Chondrocyte (in vitro differentiated cells): Measurements from ENCODE around the gene USF2. TPM values are rescaled to one million over a fixed set of nuclear protein-coding genes. Genes with fewer than 3 reads are reported as not detected.

Source experiments
- DNase-seq: peaks from one replicate; pipeline ENCODE4 v3.0.0; 2021; ENCODE audit warnings: mixed read lengths, low spot score
- H3K27ac Mint-ChIP-seq: one replicate; pipeline ENCODE4 v1.8.0; 2021; ENCODE audit warnings: mild to moderate bottlenecking, moderate library complexity, mixed read lengths; ENCODE audit not compliant: unreplicated experiment
- H3K27me3 Mint-ChIP-seq: 2 replicates; pipeline ENCODE4 v1.8.0; 2021; ENCODE audit warnings: low read depth, mixed read lengths
- H3K36me3 Mint-ChIP-seq: 2 replicates; pipeline ENCODE4 v1.8.0; 2021; ENCODE audit warnings: low read depth, mixed read lengths
- H3K4me1 Mint-ChIP-seq: 2 replicates; pipeline ENCODE4 v1.8.0; 2021; ENCODE audit warnings: low read depth, mild to moderate bottlenecking, mixed read lengths
- H3K4me3 Mint-ChIP-seq: one replicate; pipeline ENCODE4 v1.8.0; 2021; ENCODE audit warnings: mild to moderate bottlenecking, moderate library complexity, mixed read lengths; ENCODE audit not compliant: unreplicated experiment
- H3K9me3 Mint-ChIP-seq: 2 replicates; pipeline ENCODE4 v1.8.0; 2021; ENCODE audit warnings: low read depth, mixed read lengths
- CTCF ChIP-seq: fragments of 200-600 bp; sonication (generic); IDR thresholded peaks from 2 replicates; pipeline ENCODE4 v1.5.0; 2021; ENCODE audit warnings: antibody characterized with exemption, mild to moderate bottlenecking, moderate library complexity
- total RNA-seq: library from RNA; stranded (reverse); gene quantifications from 3 replicates; pipeline ENCODE4 v1.2.1, GENCODE V29; 2021

The USF2 gene
- total RNA-seq, 1 donor from 2014 or later = 86.1 TPM

DNA sequence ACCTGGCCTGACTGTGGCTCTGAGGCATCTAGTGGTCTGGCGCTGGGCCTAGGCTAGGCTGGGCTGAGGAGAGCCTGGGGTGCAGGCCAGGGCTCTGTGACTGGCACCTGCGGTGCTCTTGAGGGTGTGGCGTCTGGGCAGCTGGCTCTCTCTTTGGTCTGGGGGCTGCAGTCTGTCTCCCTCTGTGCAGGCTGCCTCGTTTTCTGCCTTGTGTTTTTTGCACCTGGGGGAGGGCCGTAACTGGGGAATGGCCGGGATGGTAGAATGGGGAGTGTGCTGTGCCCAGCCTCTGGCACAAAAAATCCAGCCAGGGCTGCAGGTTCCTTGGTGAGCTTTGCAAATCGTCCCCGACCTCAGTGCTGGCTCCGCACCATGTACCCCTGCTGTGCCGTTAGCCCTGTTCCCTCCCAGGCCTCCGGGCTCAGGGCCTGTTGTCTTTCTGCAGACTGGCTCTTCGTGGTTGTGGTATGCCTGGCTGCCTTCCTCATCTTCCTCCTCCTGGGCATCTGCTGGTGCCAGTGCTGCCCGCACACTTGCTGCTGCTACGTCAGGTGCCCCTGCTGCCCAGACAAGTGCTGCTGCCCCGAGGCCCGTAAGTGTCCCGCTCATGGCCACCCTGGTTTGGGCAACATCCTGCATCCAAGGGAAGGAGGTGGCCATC is 6.5 kb upstream of the USF2 start:
- no peaks in the 10 kb centered on the region for H3K9me3 Mint-ChIP-seq
- peak; percentile 75 for DNase-seq
- H3K36me3 Mint-ChIP-seq = peaks cover 4% of the 10 kb centered on the region
- TF ChIP-seq CTCF = no peak
- H3K4me1 Mint-ChIP-seq = peaks cover 5% of the 10 kb centered on the region
- no peak overlapping the region for H3K27ac Mint-ChIP-seq
- no peak overlapping the region for H3K4me3 Mint-ChIP-seq
- H3K27me3 Mint-ChIP-seq = no peaks in the 10 kb centered on the region

- peaks cover 4% of the 10 kb centered on the region for H3K36me3 Mint-ChIP-seq
- H3K27me3 Mint-ChIP-seq = no peaks in the 10 kb centered on the region
- H3K27ac Mint-ChIP-seq = no peak overlapping the region
- H3K4me3 Mint-ChIP-seq = no peak overlapping the region
- peaks cover 5% of the 10 kb centered on the region for H3K4me1 Mint-ChIP-seq
- H3K9me3 Mint-ChIP-seq = no peaks in the 10 kb centered on the region
- no peak for TF ChIP-seq CTCF
- DNase-seq = peak; percentile 59
Observed at GRCh38 chr19:35264268-35265125, 4.3 kb upstream of the USF2 start.

GRCh38 chr19:35265126-35265899 is 3.4 kb upstream of the USF2 start:
- H3K36me3 Mint-ChIP-seq = peaks cover 4% of the 10 kb centered on the region
- H3K9me3 Mint-ChIP-seq = no peaks in the 10 kb centered on the region
- H3K4me1 Mint-ChIP-seq = peaks cover 8% of the 10 kb centered on the region
- no peak for TF ChIP-seq CTCF
- DNase-seq = peak; percentile 54
- H3K27ac Mint-ChIP-seq = no peak overlapping the region
- H3K4me3 Mint-ChIP-seq = peak overlapping the region; percentile 96
- H3K27me3 Mint-ChIP-seq = no peaks in the 10 kb centered on the region

GRCh38 chr19:35265900-35266519 is 2.8 kb upstream of the USF2 start:
- peaks cover 6% of the 10 kb centered on the region for H3K36me3 Mint-ChIP-seq
- peaks cover 8% of the 10 kb centered on the region for H3K4me1 Mint-ChIP-seq
- H3K4me3 Mint-ChIP-seq = peak overlapping the region; percentile 96
- no peak overlapping the region for H3K27ac Mint-ChIP-seq
- H3K9me3 Mint-ChIP-seq = no peaks in the 10 kb centered on the region
- no peak for TF ChIP-seq CTCF
- peak; percentile 61 for DNase-seq
- no peaks in the 10 kb centered on the region for H3K27me3 Mint-ChIP-seq
